ENCODE data around the gene CELF5.

DNA sequence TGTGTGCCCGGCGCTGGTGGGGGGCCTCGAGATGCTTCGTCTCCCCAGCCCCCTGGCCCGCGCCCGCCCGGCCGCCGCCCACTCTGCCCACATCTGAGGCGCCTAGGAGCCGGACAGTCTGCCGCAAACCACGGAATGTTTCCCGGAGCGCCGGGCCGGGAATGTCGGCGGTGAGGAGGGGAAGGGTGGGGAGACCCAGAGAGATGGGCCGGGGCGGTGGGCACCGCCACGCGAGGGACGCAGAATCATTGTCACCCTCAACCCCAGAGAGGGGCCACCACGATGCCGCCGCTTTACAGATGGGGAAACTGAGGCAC, 95.9 kb downstream of the CELF5 start:
- TF ChIP-seq, protein P1, sequence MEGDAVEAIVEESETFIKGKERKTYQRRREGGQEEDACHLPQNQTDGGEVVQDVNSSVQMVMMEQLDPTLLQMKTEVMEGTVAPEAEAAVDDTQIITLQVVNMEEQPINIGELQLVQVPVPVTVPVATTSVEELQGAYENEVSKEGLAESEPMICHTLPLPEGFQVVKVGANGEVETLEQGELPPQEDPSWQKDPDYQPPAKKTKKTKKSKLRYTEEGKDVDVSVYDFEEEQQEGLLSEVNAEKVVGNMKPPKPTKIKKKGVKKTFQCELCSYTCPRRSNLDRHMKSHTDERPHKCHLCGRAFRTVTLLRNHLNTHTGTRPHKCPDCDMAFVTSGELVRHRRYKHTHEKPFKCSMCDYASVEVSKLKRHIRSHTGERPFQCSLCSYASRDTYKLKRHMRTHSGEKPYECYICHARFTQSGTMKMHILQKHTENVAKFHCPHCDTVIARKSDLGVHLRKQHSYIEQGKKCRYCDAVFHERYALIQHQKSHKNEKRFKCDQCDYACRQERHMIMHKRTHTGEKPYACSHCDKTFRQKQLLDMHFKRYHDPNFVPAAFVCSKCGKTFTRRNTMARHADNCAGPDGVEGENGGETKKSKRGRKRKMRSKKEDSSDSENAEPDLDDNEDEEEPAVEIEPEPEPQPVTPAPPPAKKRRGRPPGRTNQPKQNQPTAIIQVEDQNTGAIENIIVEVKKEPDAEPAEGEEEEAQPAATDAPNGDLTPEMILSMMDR (IDR thresholded peaks at IDR 0.05; ENCODE audit: low read length): no peak
- TF ChIP-seq EZH2 (IDR thresholded peaks at IDR 0.05; ENCODE audit: borderline replicate concordance, low read length): no peak
